A549 (cell line): ENCODE data around the gene ST6GALNAC1.

Source experiments
- CTCF ChIP-seq: fragments of >200 bp; sonication (Bioruptor Twin); formaldehyde crosslinking; IDR thresholded peaks from 3 replicates; pipeline ENCODE4 v1.5.1; 2016
- ELK1 ChIP-seq: fragments of 150-350 bp; IDR thresholded peaks from 2 replicates; pipeline ENCODE4 v1.6.1; 2014; ENCODE audit warnings: low read depth, mild to moderate bottlenecking, low read length
- HES2 ChIP-seq: fragments of >200 bp; sonication (Bioruptor Twin); formaldehyde crosslinking; IDR thresholded peaks from 2 replicates; pipeline ENCODE4 v1.6.1; 2016
- NR3C1 ChIP-seq: fragments of >200 bp; sonication (Bioruptor Twin); formaldehyde crosslinking; IDR thresholded peaks from 3 replicates; pipeline ENCODE4 v1.6.1; 2017
- POLR2A ChIP-seq: IDR thresholded peaks from 2 replicates; pipeline ENCODE4 v1.6.1; 2012; ENCODE audit warnings: mild to moderate bottlenecking, low read length

GRCh38 chr17:76644995-76645394 lies 1.4 kb upstream of the ST6GALNAC1 start:
- no peak for TF ChIP-seq HES2
- TF ChIP-seq NR3C1 = no peak
- TF ChIP-seq CTCF = no peak
- no peak for TF ChIP-seq ELK1
- no peak for TF ChIP-seq POLR2A
